Fibroblast of the aortic adventitia (primary cell): ENCODE results near the gene TES. TPM values are rescaled to one million over a fixed set of nuclear protein-coding genes. Genes with fewer than 3 reads are reported as not detected.

Source experiments
- DNase-seq: peaks from one replicate; pipeline ENCODE4 v3.0.0-alpha.2; 2010; ENCODE audit warnings: low read depth
- H3K4me3 ChIP-seq: 2 replicates; pipeline ENCODE4 v1.5.1; 2011; ENCODE audit warnings: low read depth, mild to moderate bottlenecking, control low read depth, low read length, moderate library complexity
- CTCF ChIP-seq: IDR thresholded peaks from 2 replicates; pipeline ENCODE4 v1.5.1; 2011; ENCODE audit warnings: mild to moderate bottlenecking, low read length, control low read depth, inconsistent platforms; ENCODE audit not compliant: insufficient read depth
- total RNA-seq: library from RNA; depleted of rRNA; stranded (reverse); fragments of >200 nt; gene quantifications from 2 replicates; pipeline ENCODE4 v1.2.3, GENCODE V29; 2012; ENCODE audit warnings: low replicate concordance

TES gene
- total RNA-seq, 1 donor, result 61.3 TPM

- TF ChIP-seq CTCF, result no peak
- no peak for DNase-seq
- H3K4me3 ChIP-seq, result no peak overlapping the region
Observed at GRCh38 chr7:116198748-116199410, 11.5 kb upstream of the TES start.

GRCh38 chr7:116200963-116201362, 9.4 kb upstream of the TES start:
- no peak for DNase-seq
- no peak for TF ChIP-seq CTCF
- no peak overlapping the region for H3K4me3 ChIP-seq

- TF ChIP-seq CTCF, result no peak
- DNase-seq, result no peak
- no peak overlapping the region for H3K4me3 ChIP-seq
Observed at GRCh38 chr7:116206141-116206540, 4.2 kb upstream of the TES start.

- no peak for TF ChIP-seq CTCF
- no peak for DNase-seq
- no peak overlapping the region for H3K4me3 ChIP-seq
Observed at GRCh38 chr7:116208919-116209318, 1.4 kb upstream of the TES start.

GRCh38 chr7:116209561-116210070, 723 bp upstream of the TES start:
- TF ChIP-seq CTCF, result no peak
- no peak overlapping the region for H3K4me3 ChIP-seq
- no peak for DNase-seq

- peak overlapping the region; percentile 73 for H3K4me3 ChIP-seq
- peak; percentile 93 for DNase-seq
- no peak for TF ChIP-seq CTCF
Observed at GRCh38 chr7:116211006-116211912, 920 bp downstream of the TES start.
